Measurements from ENCODE around the gene HYAL2. TPM values are rescaled to one million over a fixed set of nuclear protein-coding genes. Genes with fewer than 3 reads are reported as not detected.

The HYAL2 gene
- polyA plus RNA-seq, 1 donor from 2014 or later, result 116 TPM

DNA sequence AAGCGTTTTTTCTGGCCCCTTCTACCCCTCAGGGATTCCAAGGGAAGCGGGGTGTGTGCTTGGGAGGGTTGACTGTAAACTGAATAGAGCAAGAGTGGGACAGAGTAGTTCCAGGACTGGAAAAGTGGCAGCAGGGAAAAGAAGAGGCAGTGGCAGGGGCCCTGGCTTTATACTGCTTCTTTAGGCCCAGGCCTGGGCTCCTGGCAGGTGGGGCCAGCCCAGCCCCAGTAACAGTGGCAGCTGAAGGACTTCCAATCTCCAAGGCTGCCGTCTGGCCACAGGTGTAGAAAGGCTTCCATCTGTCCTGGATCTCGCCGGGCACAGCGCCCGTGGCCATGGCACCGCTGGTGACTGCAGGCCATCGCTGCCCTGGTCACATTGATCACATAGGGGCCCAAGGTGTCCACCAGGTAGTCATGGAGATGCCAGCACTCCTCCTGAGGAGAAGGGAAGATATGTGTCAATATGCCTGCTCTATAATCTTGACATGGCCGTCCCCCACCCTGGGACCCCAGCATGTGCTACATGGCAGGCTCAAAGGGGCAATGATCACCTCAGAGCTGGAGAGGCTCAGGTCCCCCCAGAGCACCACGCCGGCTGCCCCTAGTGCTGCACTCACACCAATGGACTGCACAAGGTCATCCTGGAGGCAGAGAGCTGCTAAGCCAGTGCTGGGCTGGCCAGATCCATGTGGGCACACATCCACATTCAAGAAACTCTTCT, 29.3 kb downstream of the HYAL2 start:
- Histone ChIP-seq H3K36me3 (ENCODE audit: insufficient read depth, low read length) (no peaks in the 10 kb centered on the region), H3K9me2 (ENCODE audit: insufficient read depth, low read length) (no peaks in the 10 kb centered on the region), H3K27ac (ENCODE audit: low read length) (no peak overlapping the region), H3K27me3 (ENCODE audit: insufficient read depth, low read depth, low read length) (no peaks in the 10 kb centered on the region), H3K79me2 (replicated peaks; ENCODE audit: insufficient read depth, low read length) (peaks cover 6% of the 10 kb centered on the region), H3F3A (ENCODE audit: insufficient read depth, low read length, poor library complexity, severe bottlenecking) (no peaks in the 10 kb centered on the region), H3K4me3 (ENCODE audit: low read length) (peak overlapping the region; percentile 96), H3K4me2 (ENCODE audit: low read length) (peak overlapping the region; percentile 64), H3K9ac (ENCODE audit: low read length) (peak overlapping the region; percentile 47), H2AFZ (ENCODE audit: low read depth, low read length) (peak overlapping the region; percentile 24), H3K9me3 (ENCODE audit: low read length) (no peaks in the 10 kb centered on the region), H4K20me1 (ENCODE audit: insufficient read depth) (no peaks in the 10 kb centered on the region)
- TF ChIP-seq POLR2AphosphoS5 (IDR thresholded peaks at IDR 0.05) (no peak), RAD21 (conservative IDR thresholded peaks at IDR 0.05) (no peak), EP300 (conservative IDR thresholded peaks at IDR 0.05; ENCODE audit: poor library complexity, severe bottlenecking) (no peak), MXI1 (conservative IDR thresholded peaks at IDR 0.05; ENCODE audit: poor library complexity, severe bottlenecking) (no peak), SMC3 (conservative IDR thresholded peaks at IDR 0.05; ENCODE audit: poor library complexity) (no peak), EZH2 (IDR thresholded peaks at IDR 0.05; ENCODE audit: borderline replicate concordance, insufficient read depth, low read length, poor library complexity, severe bottlenecking) (no peak), TAF1 (IDR thresholded peaks at IDR 0.05; ENCODE audit: low read depth) (no peak)
- TF ChIP-seq, protein P1, sequence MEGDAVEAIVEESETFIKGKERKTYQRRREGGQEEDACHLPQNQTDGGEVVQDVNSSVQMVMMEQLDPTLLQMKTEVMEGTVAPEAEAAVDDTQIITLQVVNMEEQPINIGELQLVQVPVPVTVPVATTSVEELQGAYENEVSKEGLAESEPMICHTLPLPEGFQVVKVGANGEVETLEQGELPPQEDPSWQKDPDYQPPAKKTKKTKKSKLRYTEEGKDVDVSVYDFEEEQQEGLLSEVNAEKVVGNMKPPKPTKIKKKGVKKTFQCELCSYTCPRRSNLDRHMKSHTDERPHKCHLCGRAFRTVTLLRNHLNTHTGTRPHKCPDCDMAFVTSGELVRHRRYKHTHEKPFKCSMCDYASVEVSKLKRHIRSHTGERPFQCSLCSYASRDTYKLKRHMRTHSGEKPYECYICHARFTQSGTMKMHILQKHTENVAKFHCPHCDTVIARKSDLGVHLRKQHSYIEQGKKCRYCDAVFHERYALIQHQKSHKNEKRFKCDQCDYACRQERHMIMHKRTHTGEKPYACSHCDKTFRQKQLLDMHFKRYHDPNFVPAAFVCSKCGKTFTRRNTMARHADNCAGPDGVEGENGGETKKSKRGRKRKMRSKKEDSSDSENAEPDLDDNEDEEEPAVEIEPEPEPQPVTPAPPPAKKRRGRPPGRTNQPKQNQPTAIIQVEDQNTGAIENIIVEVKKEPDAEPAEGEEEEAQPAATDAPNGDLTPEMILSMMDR (IDR thresholded peaks at IDR 0.05; ENCODE audit: poor library complexity, severe bottlenecking), result no peak
- TF ChIP-seq, protein P2, sequence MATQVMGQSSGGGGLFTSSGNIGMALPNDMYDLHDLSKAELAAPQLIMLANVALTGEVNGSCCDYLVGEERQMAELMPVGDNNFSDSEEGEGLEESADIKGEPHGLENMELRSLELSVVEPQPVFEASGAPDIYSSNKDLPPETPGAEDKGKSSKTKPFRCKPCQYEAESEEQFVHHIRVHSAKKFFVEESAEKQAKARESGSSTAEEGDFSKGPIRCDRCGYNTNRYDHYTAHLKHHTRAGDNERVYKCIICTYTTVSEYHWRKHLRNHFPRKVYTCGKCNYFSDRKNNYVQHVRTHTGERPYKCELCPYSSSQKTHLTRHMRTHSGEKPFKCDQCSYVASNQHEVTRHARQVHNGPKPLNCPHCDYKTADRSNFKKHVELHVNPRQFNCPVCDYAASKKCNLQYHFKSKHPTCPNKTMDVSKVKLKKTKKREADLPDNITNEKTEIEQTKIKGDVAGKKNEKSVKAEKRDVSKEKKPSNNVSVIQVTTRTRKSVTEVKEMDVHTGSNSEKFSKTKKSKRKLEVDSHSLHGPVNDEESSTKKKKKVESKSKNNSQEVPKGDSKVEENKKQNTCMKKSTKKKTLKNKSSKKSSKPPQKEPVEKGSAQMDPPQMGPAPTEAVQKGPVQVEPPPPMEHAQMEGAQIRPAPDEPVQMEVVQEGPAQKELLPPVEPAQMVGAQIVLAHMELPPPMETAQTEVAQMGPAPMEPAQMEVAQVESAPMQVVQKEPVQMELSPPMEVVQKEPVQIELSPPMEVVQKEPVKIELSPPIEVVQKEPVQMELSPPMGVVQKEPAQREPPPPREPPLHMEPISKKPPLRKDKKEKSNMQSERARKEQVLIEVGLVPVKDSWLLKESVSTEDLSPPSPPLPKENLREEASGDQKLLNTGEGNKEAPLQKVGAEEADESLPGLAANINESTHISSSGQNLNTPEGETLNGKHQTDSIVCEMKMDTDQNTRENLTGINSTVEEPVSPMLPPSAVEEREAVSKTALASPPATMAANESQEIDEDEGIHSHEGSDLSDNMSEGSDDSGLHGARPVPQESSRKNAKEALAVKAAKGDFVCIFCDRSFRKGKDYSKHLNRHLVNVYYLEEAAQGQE (IDR thresholded peaks at IDR 0.05; ENCODE audit: borderline replicate concordance), result no peak

DNA sequence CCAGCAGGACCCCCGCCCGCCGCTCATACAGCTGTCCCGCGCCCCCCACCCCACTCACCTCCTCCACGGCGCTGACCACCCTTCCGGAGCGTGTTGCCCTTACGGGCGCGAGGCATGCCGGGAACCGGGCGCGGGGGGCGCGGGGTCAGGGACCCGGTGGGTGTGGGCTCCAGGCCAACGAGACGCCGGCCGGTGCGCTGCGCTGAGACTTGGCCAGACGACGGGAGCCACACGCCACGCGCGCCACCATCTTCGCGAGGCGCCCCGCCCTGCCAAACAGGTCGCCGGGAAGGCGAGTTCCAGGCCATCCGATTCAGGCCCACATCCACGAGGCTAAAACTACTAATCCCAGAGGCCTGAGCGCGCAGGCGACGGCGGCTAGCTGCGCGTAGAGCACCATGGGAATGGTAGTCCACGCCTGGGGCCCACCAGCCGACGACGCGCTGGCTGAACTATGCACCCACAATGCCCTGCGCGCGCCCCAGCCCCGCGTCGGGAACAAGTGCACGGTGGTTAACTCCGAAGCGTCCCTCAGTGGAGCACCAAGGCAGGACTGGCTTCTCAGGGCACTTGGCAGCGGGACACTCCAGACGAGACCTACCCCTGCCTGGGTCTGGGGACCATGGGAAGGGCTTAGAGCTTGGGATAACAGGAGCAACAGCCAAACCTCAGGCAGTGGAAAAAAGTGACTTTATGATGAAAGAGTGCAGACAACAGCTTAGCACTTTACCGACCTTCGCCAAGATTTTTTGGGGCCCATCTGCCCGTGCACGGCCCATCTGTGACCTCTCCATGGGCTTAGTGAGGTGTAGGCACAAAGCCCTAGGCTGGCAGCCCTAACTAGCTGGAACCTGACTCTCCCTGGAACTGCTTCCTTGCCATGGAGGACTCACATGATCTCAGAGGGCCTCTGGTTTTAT, 30.1 kb downstream of the HYAL2 start, which contains the start of gene IFRD2:
Gene IFRD2, minus strand, starts transcription at position 271 of the 920 bp plus-strand sequence. Its CDS starts 155 bp downstream, at position 116.
- Histone ChIP-seq H2AFZ (ENCODE audit: low read depth, low read length) (peak within 1 kb of the TSS; percentile 42), H3K27ac (ENCODE audit: low read length) (peak within 1 kb of the TSS; percentile 33), H3K9me3 (ENCODE audit: low read length) (no peaks in the 10 kb centered on the region)

More for the DNA sequence above, 30.1 kb downstream of the HYAL2 start, which contains the start of gene IFRD2:
- Histone ChIP-seq H3K4me3 (ENCODE audit: low read length) (peak within 1 kb of the TSS; percentile 96), H3K9me2 (ENCODE audit: insufficient read depth, low read length) (no peaks in the 10 kb centered on the region), H3K4me2 (ENCODE audit: low read length) (peak within 1 kb of the TSS; percentile 99), H3K79me2 (replicated peaks; ENCODE audit: insufficient read depth, low read length) (peaks cover 6% of the 10 kb centered on the region), H3F3A (ENCODE audit: insufficient read depth, low read length, poor library complexity, severe bottlenecking) (no peaks in the 10 kb centered on the region), H3K27me3 (ENCODE audit: insufficient read depth, low read depth, low read length) (no peaks in the 10 kb centered on the region), H4K20me1 (ENCODE audit: insufficient read depth) (no peaks in the 10 kb centered on the region), H3K36me3 (ENCODE audit: insufficient read depth, low read length) (no peaks in the 10 kb centered on the region), H3K9ac (ENCODE audit: low read length) (peak within 1 kb of the TSS; percentile 62)
- TF ChIP-seq, protein P1 (IDR thresholded peaks at IDR 0.05; ENCODE audit: poor library complexity, severe bottlenecking), result peak; percentile 52
- TF ChIP-seq, protein P2 (IDR thresholded peaks at IDR 0.05; ENCODE audit: borderline replicate concordance), result no peak
- TF ChIP-seq POLR2AphosphoS5 (IDR thresholded peaks at IDR 0.05) (no peak), TAF1 (IDR thresholded peaks at IDR 0.05; ENCODE audit: low read depth) (peak; percentile 25), RAD21 (conservative IDR thresholded peaks at IDR 0.05) (peak; percentile 9), EZH2 (IDR thresholded peaks at IDR 0.05; ENCODE audit: borderline replicate concordance, insufficient read depth, low read length, poor library complexity, severe bottlenecking) (no peak), MXI1 (conservative IDR thresholded peaks at IDR 0.05; ENCODE audit: poor library complexity, severe bottlenecking) (peak; percentile 97), SMC3 (conservative IDR thresholded peaks at IDR 0.05; ENCODE audit: poor library complexity) (peak; percentile 25), EP300 (conservative IDR thresholded peaks at IDR 0.05; ENCODE audit: poor library complexity, severe bottlenecking) (peak; percentile 45)

Measured in neural cell (in vitro differentiated cells).